ENCODE data around the gene BYSL.
A peak's percentile ranks its signal among the peaks of the same experiment; 100 is the strongest.

Gene BYSL

GRCh38 chr6:41892921-41893564 lies 28.3 kb upstream of the BYSL start:
- in situ Hi-C loops (cut with HindIII; ENCODE audit: low pct_ligation_motif_present, low sequenced_read_pairs) = no loop called here
- no peak for DNase-seq

GRCh38 chr6:41894366-41895299 lies 26.7 kb upstream of the BYSL start:
- H3K4me3 ChIP-seq (ENCODE audit: low read depth, low read length) = peak overlapping the region; percentile 81
- no peak for DNase-seq
- no peaks in the 10 kb centered on the region for H3K36me3 ChIP-seq (replicated peaks)
- no peaks in the 10 kb centered on the region for H3K27me3 ChIP-seq (replicated peaks)
- in situ Hi-C loops (cut with HindIII; ENCODE audit: low pct_ligation_motif_present, low sequenced_read_pairs) = no loop called here
- H3K27ac ChIP-seq = no peak overlapping the region
- no peak for TF ChIP-seq CTCF (IDR thresholded peaks at IDR 0.05; ENCODE audit: low read depth, low read length, missing control alignments)

More at GRCh38 chr6:41892921-41893564, 28.3 kb upstream of the BYSL start:
- no peaks in the 10 kb centered on the region for H3K36me3 ChIP-seq (replicated peaks)
- TF ChIP-seq CTCF (IDR thresholded peaks at IDR 0.05; ENCODE audit: low read depth, low read length, missing control alignments) = no peak
- no peak overlapping the region for H3K27ac ChIP-seq
- no peaks in the 10 kb centered on the region for H3K27me3 ChIP-seq (replicated peaks)
- no peak overlapping the region for H3K4me3 ChIP-seq (ENCODE audit: low read depth, low read length)

GRCh38 chr6:41895300-41896233 lies 25.7 kb upstream of the BYSL start, which contains the start of gene USP49:
TSS of gene USP49 (minus strand) at chr6:41895375. CDS start at chr6:41806983, 88,392 bp downstream.
- DNase-seq = peak; percentile 81
- Histone ChIP-seq H3K27ac (peak within 1 kb of the TSS; percentile 89), H3K27me3 (replicated peaks) (no peaks in the 10 kb centered on the region), H3K4me3 (ENCODE audit: low read depth, low read length) (peak within 1 kb of the TSS; percentile 81), H3K36me3 (replicated peaks) (no peaks in the 10 kb centered on the region)
- in situ Hi-C loops (cut with HindIII; ENCODE audit: low pct_ligation_motif_present, low sequenced_read_pairs) = no loop called here
- no peak for TF ChIP-seq CTCF (IDR thresholded peaks at IDR 0.05; ENCODE audit: low read depth, low read length, missing control alignments)

GRCh38 chr6:41896281-41896680 lies 25.0 kb upstream of the BYSL start:
- Histone ChIP-seq H3K27me3 (replicated peaks) (no peaks in the 10 kb centered on the region), H3K36me3 (replicated peaks) (peaks cover 2% of the 10 kb centered on the region), H3K4me3 (ENCODE audit: low read depth, low read length) (no peak overlapping the region), H3K27ac (peak overlapping the region; percentile 89)
- TF ChIP-seq CTCF (IDR thresholded peaks at IDR 0.05; ENCODE audit: low read depth, low read length, missing control alignments) = no peak
- in situ Hi-C loops (cut with HindIII; ENCODE audit: low pct_ligation_motif_present, low sequenced_read_pairs) = no loop called here
- DNase-seq = no peak

- Histone ChIP-seq H3K27ac (no peak overlapping the region), H3K36me3 (replicated peaks) (peaks cover 13% of the 10 kb centered on the region), H3K4me3 (ENCODE audit: low read depth, low read length) (no peak overlapping the region), H3K27me3 (replicated peaks) (no peaks in the 10 kb centered on the region)
- no peak for TF ChIP-seq CTCF (IDR thresholded peaks at IDR 0.05; ENCODE audit: low read depth, low read length, missing control alignments)
- in situ Hi-C loops (cut with HindIII; ENCODE audit: low pct_ligation_motif_present, low sequenced_read_pairs) = no loop called here
- no peak for DNase-seq
Observed at GRCh38 chr6:41900861-41901260, 20.4 kb upstream of the BYSL start.

Measured in brain microvascular endothelial cell (primary cell).